ENCODE measurements around the gene SMPD4.
"Not testable (repeated sequence)": the region's sequence is repeated elsewhere in the genome, so short reads cannot be mapped to it uniquely, and the experiment has no call there.

SMPD4 gene

GRCh38 chr2:130181325-130181879 lies at the start of gene SMPD4:
TSS of gene SMPD4 (minus strand) at chr2:130181602. CDS start at chr2:130176592, 5,010 bp downstream.
- Mint-ChIP-seq H3K4me1 (peaks cover 8% of the 10 kb centered on the region), H3K27ac (peak within 1 kb of the TSS; percentile 84 to 91 (median 90)), H3K27me3 (ENCODE audit: low read depth) (no peaks in the 10 kb centered on the region), H3K36me3 (ENCODE audit: low read depth) (peaks cover 4% of the 10 kb centered on the region), H3K9me3 (no peaks in the 10 kb centered on the region), H3K4me3 (peak within 1 kb of the TSS; percentile 93 to 96 (median 94))
- TF ChIP-seq CTCF (IDR thresholded peaks at IDR 0.05; ENCODE audit: unreplicated experiment in 3 of 3), result no peak

GRCh38 chr2:130230907-130231306 lies 49.5 kb upstream of the SMPD4 start:
- H3K27ac Mint-ChIP-seq; H3K27me3 Mint-ChIP-seq (ENCODE audit: low read depth); H3K4me1 Mint-ChIP-seq; H3K36me3 Mint-ChIP-seq (ENCODE audit: low read depth); H3K4me3 Mint-ChIP-seq; H3K9me3 Mint-ChIP-seq: not testable (repeated sequence)

GRCh38 chr2:130230376-130230775 lies 49.0 kb upstream of the SMPD4 start:
- H3K27ac Mint-ChIP-seq; H3K27me3 Mint-ChIP-seq (ENCODE audit: low read depth); H3K4me3 Mint-ChIP-seq; H3K9me3 Mint-ChIP-seq; H3K4me1 Mint-ChIP-seq; H3K36me3 Mint-ChIP-seq (ENCODE audit: low read depth): not testable (repeated sequence)

GRCh38 chr2:130229161-130229510 lies 47.7 kb upstream of the SMPD4 start:
- not testable (repeated sequence) for H3K27me3 Mint-ChIP-seq (ENCODE audit: low read depth); H3K36me3 Mint-ChIP-seq (ENCODE audit: low read depth); H3K27ac Mint-ChIP-seq; H3K4me3 Mint-ChIP-seq; H3K4me1 Mint-ChIP-seq; H3K9me3 Mint-ChIP-seq

- not testable (repeated sequence) for H3K27me3 Mint-ChIP-seq (ENCODE audit: low read depth); H3K27ac Mint-ChIP-seq; H3K36me3 Mint-ChIP-seq (ENCODE audit: low read depth); H3K4me1 Mint-ChIP-seq; H3K9me3 Mint-ChIP-seq; H3K4me3 Mint-ChIP-seq
Measured at GRCh38 chr2:130228467-130229160, 47.2 kb upstream of the SMPD4 start.

- H3K4me1 Mint-ChIP-seq; H3K27me3 Mint-ChIP-seq (ENCODE audit: low read depth); H3K36me3 Mint-ChIP-seq (ENCODE audit: low read depth); H3K27ac Mint-ChIP-seq; H3K9me3 Mint-ChIP-seq; H3K4me3 Mint-ChIP-seq: not testable (repeated sequence)
Measured at GRCh38 chr2:130228005-130228404, 46.6 kb upstream of the SMPD4 start.

GRCh38 chr2:130222523-130222922 lies 41.1 kb upstream of the SMPD4 start:
- not testable (repeated sequence) for H3K4me3 Mint-ChIP-seq; H3K36me3 Mint-ChIP-seq (ENCODE audit: low read depth); H3K27ac Mint-ChIP-seq; H3K4me1 Mint-ChIP-seq; H3K9me3 Mint-ChIP-seq
- H3K27me3 Mint-ChIP-seq (ENCODE audit: low read depth), result peaks cover 11% of the 10 kb centered on the region

- H3K27ac Mint-ChIP-seq; H3K36me3 Mint-ChIP-seq (ENCODE audit: low read depth); H3K4me1 Mint-ChIP-seq; H3K9me3 Mint-ChIP-seq; H3K4me3 Mint-ChIP-seq: not testable (repeated sequence)
- peaks cover 22% of the 10 kb centered on the region for H3K27me3 Mint-ChIP-seq (ENCODE audit: low read depth)
Measured at GRCh38 chr2:130220505-130220904, 39.1 kb upstream of the SMPD4 start.

GRCh38 chr2:130219147-130219546 lies 37.7 kb upstream of the SMPD4 start:
- not testable (repeated sequence) for H3K9me3 Mint-ChIP-seq; H3K27ac Mint-ChIP-seq; H3K36me3 Mint-ChIP-seq (ENCODE audit: low read depth); H3K4me3 Mint-ChIP-seq; H3K4me1 Mint-ChIP-seq
- peaks cover 25% of the 10 kb centered on the region for H3K27me3 Mint-ChIP-seq (ENCODE audit: low read depth)

GRCh38 chr2:130207051-130207450 lies 25.6 kb upstream of the SMPD4 start:
- not testable (repeated sequence) for H3K9me3 Mint-ChIP-seq; H3K4me1 Mint-ChIP-seq; H3K27ac Mint-ChIP-seq; H3K36me3 Mint-ChIP-seq (ENCODE audit: low read depth); H3K4me3 Mint-ChIP-seq
- peaks cover 22% of the 10 kb centered on the region for H3K27me3 Mint-ChIP-seq (ENCODE audit: low read depth)

- H3K9me3 Mint-ChIP-seq; H3K4me1 Mint-ChIP-seq; H3K27ac Mint-ChIP-seq; H3K27me3 Mint-ChIP-seq (ENCODE audit: low read depth); H3K36me3 Mint-ChIP-seq (ENCODE audit: low read depth); H3K4me3 Mint-ChIP-seq: not testable (repeated sequence)
Measured at GRCh38 chr2:130203150-130203549, 21.7 kb upstream of the SMPD4 start.

GRCh38 chr2:130202518-130202917 lies 21.1 kb upstream of the SMPD4 start:
- H3K36me3 Mint-ChIP-seq (ENCODE audit: low read depth); H3K4me3 Mint-ChIP-seq; H3K27me3 Mint-ChIP-seq (ENCODE audit: low read depth); H3K27ac Mint-ChIP-seq; H3K4me1 Mint-ChIP-seq; H3K9me3 Mint-ChIP-seq: not testable (repeated sequence)

Measured in nephron (organoid).